GM23338 (cell line): ENCODE measurements around the gene C1QL1.

ENCODE experiments used
- CTCF ChIP-seq, 2 experiments: fragments of 200-600 bp in 1 of 2; sonication (generic) in 1 of 2; conservative IDR thresholded peaks; 2 replicates each; pipeline versions ENCODE4 v1.5.1 to v1.6.1; 2016 to 2017; ENCODE audit warnings: antibody characterized with exemption in 2 of 2, low read depth in 2 of 2, mild to moderate bottlenecking in 2 of 2, moderate library complexity in 1 of 2
- EZH2 ChIP-seq: fragments of 200-600 bp; sonication (generic); IDR thresholded peaks from one replicate; pipeline ENCODE4 v1.8.0; 2017; ENCODE audit warnings: antibody characterized with exemption, mild to moderate bottlenecking, low read depth; ENCODE audit not compliant: unreplicated experiment

- peak in 1 of 2 experiments; percentile 40; a peak in 2 of 4 replicates for TF ChIP-seq CTCF (conservative IDR thresholded peaks at IDR 0.05; ENCODE audit: low read depth in 2 of 2)
- TF ChIP-seq EZH2 = no peak
These were observed 9.9 kb upstream of the C1QL1 start for GRCh38 chr17:44977814-44978550.
